LNCAP (cell line): ENCODE results near the gene ZNF70.

Source experiments
- TF ChIP-seq, protein P1 (sequence below): fragments of 450-650 bp; IDR thresholded peaks from 2 replicates; pipeline ENCODE4 v1.5.1; 2017; ENCODE audit warnings: mild to moderate bottlenecking

ZNF70 gene

GRCh38 chr22:23691748-23692423 lies 59.0 kb downstream of the ZNF70 start:
- TF ChIP-seq, protein P1, sequence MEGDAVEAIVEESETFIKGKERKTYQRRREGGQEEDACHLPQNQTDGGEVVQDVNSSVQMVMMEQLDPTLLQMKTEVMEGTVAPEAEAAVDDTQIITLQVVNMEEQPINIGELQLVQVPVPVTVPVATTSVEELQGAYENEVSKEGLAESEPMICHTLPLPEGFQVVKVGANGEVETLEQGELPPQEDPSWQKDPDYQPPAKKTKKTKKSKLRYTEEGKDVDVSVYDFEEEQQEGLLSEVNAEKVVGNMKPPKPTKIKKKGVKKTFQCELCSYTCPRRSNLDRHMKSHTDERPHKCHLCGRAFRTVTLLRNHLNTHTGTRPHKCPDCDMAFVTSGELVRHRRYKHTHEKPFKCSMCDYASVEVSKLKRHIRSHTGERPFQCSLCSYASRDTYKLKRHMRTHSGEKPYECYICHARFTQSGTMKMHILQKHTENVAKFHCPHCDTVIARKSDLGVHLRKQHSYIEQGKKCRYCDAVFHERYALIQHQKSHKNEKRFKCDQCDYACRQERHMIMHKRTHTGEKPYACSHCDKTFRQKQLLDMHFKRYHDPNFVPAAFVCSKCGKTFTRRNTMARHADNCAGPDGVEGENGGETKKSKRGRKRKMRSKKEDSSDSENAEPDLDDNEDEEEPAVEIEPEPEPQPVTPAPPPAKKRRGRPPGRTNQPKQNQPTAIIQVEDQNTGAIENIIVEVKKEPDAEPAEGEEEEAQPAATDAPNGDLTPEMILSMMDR = no peak

DNA sequence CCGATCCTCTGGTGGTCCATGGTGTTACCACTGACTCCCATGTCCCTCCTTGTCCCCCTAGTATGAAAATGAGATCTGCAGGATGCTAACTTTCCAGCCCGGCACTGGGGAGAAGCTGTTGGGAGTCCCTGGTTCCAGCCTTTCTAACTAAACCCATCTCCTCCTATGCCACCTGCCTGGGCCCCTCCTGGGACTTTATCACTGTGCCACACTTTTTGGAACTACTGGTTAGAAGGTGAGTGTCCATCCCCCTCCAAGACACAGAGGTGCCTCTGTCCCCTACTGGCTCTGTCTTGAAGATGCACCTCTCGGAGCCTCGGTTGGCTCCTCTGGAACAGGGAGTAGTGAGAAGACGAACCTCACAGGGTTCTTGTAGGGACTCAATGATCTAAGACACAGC lies 60.2 kb downstream of the ZNF70 start, which contains the start of gene RGL4:
RGL4 (plus strand) TSS at position 301 of the 400 bp plus-strand sequence. CDS start 1,018 bp downstream, outside the sequence.
- TF ChIP-seq, protein P1 = no peak

DNA sequence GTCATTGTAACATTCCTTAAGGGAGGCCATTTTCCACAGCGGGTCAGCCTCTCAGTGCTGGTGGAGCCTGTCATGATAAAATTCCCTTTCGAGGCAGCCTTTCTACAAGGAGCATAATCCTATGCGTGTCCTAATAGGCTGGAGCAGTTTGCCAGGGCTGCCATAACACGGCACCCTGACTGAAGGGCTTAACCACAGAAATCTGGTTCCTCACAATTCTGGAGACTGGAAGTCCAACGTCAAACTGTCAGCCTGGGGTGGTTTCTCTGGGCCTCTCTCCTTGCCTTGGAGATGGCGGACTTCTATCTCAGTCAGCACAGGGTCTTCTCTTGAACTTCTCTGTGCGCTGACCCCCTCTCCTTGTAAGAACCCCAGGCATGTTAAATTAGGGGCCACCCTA lies 61.5 kb downstream of the ZNF70 start:
- TF ChIP-seq, protein P1 = no peak
